ENCODE data around the gene PLXNA2.

The PLXNA2 gene

DNA sequence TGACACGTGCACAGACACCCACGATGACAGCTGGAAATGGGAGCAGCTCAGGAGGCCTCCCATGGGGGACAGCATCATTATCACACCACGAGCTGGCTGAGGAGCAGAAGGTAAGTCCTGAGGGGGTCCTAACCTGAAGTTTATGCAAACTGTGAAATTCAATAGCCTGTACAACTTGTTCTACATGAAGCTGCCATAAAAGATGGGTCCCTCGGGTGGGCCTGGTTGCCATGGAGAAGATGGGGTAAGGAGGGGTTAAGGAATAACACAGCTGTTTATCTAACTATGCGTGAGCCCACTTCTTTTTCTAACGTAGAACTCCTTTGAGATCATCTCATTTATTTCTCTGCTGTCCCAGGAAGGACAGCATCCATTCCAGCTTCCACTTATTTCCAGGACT is 169.8 kb downstream of the PLXNA2 start:
- DNase-seq (ENCODE audit: low read depth in 2 of 2), result no peak

DNA sequence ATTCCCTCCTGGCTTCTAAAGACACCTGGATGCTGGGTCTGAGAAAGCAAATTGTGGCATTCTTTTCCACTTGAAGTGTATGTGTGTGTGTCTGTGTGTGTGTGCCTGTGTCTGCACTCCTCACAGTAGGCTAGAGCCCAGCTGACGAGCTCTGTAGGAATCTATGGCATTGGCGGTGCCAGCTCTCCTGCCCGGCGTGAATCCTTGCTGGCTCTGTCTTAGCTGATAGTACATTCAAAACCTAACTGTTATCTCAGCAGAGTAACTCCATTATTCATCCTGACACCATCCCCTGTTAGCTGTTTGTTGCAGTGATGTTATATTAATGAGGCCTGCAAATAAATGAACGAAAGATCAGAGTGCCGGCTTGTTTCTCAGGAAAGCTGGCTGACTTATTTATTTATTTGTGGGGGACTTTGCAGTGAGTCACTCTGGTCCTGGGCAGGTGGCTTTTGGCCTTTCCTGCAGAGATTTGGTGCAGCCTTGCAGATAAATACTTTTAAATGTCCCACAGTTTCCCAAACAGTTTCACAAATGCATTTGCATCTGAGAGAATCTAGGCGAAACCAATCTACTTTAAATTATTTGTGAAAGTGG is 172.7 kb downstream of the PLXNA2 start:
- DNase-seq (ENCODE audit: low read depth in 2 of 2), result no peak

DNA sequence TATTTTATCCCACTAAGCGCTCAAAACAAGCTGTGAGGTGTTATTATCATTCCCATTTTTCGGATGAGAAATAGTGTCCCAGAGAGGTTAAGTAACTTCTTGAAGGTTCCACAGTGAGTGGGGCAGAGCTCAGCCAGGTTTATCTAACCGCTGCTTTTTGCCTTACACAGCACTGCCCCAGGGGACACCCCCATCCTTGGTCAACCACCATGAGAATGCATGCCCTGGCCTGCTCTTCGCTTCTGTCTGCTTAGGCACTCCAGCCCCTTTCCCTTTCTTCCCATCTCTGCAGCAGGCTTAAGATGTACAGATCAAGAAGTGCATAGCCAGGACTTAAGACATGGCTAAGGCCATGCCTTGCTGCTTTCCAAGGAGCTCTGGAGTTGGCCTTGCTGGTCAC is 174.3 kb downstream of the PLXNA2 start:
- no peak for DNase-seq (ENCODE audit: low read depth in 2 of 2)

DNA sequence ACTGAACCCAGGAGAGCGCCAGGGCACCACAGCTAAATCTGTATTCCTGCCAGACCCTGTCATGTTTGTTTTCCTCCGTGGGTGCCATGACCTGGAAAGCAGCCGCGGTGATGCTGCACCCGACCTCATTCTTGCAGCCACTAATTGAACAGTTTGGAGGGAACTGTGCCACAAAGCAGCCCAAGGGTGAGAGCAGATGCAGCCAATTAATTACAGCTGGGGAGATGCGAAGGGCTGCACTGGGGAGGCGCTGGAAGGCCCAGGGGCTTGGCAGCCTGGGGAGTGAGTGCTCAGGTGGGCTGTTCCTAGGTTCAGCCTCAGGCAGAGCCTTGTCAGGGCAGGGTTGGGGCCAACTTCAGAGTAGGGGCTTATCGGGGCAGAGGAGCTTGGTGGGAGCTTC is 174.9 kb downstream of the PLXNA2 start:
- DNase-seq (ENCODE audit: low read depth in 2 of 2), result no peak

DNA sequence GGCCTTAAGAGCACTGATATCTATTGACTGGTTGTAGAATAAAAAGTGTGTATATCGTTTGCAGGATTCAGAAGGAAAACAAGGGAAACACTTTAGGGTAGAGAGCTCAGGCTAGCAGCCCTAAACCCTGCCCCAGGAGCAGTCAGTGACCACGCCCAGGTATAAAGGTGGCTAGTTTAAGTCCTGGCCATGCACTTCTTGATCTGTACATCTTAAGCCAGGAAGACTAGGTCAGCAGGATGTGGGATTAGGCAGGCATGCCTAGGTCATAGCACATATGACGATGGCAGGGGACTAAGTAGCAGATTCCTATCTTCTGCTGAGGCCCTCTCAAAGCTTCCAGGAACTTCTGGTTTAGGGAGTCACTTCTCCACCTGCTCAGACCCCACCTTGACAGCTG is 175.3 kb downstream of the PLXNA2 start:
- no peak for DNase-seq (ENCODE audit: low read depth in 2 of 2)

DNA sequence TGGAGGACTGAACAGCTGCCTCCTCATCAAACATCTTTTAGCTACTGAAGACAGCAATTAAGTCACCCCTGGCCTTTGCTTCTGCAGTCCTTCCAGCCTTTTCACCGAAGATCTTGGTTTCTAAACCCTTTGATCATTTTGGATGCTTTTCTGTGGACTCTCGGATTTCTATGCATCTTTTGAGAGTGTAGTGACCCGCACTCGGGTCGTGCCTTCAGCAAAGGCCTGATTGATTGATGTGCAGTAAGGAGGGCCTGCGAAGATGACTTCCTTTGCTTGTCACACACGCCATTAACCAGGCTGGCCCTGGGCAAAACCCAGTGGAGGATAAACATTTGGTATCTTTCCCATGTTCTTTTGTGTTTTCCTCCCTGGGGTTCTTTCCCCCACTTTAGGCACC is 175.8 kb downstream of the PLXNA2 start:
- no peak for DNase-seq (ENCODE audit: low read depth in 2 of 2)

DNA sequence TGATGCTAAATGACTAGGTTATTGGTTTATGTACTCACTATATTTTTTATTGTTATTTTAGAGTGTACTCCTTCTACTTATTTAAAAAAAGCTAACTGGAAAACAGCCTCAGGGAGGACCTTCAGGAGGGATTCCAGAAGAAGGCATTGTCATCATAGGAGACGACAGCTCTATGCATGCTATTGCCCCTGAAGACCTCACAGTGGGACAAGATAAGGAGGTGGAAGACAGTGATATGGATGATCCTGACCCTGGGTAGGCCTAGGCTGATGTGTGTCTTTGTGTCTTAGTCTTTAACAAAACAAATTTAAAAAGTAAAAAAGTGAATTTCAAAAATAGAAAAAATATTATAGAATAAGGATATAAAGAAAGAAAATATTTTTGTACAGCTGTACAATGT is 177.6 kb downstream of the PLXNA2 start:
- DNase-seq (ENCODE audit: low read depth in 2 of 2), result no peak

DNA sequence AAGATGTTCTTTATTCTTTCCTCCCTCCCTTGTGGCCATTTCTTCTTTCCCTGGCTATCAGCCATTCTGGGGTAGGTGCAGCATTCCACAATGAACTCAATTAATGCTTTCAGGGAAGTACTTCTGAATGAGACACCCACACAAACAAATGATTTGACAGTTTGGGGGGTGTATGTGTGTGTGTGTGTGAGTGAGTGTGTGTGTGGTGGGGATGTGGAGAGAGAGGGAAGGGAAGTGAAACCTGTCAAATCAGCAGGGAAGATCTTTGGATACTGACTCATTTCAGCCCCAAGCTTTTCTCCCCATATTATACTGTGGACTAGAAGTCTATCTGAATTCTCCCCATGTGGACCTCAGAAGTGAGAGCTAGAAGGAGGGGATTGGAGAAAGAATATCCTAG is 178.3 kb downstream of the PLXNA2 start:
- DNase-seq (ENCODE audit: low read depth in 2 of 2), result no peak

DNA sequence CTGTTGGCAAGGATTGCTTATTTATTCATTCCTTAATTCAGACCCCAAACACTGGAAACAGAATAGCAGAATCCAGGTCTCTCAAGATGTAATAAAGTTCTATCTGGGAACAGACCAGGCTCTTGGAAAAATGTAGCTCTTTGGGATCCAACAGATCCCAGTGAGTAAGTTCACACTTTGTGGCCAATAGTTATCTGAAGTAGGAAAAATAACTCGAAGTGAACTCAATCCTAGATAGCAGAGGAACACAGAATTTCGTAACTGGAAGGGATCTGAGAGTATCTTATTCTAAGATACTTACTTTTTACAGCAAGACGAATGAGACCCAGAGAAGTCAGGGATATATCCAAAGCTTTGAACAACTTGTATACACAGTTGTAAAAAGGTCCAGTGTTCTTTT is 182.6 kb downstream of the PLXNA2 start:
- no peak for DNase-seq (ENCODE audit: low read depth in 2 of 2)

DNA sequence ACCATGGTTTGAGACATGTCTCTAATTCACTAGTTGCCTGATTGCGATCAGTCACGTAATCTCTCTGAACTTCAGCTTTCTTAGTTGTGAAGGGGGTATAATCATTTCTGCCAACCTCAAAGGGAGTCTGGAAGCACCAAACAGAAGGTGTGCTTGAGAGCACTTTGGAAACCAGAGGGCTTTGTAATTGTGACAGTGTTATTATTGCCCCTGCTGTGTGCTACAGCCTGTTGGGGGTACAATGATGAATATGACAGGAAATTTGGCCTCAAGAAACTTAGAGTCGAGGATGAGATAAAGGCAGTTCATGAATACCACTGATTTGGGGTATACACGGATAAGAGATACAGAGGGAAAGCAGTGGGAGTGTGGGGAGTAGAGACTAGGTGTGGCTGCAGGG is 183.1 kb downstream of the PLXNA2 start:
- no peak for DNase-seq (ENCODE audit: low read depth in 2 of 2)

DNA sequence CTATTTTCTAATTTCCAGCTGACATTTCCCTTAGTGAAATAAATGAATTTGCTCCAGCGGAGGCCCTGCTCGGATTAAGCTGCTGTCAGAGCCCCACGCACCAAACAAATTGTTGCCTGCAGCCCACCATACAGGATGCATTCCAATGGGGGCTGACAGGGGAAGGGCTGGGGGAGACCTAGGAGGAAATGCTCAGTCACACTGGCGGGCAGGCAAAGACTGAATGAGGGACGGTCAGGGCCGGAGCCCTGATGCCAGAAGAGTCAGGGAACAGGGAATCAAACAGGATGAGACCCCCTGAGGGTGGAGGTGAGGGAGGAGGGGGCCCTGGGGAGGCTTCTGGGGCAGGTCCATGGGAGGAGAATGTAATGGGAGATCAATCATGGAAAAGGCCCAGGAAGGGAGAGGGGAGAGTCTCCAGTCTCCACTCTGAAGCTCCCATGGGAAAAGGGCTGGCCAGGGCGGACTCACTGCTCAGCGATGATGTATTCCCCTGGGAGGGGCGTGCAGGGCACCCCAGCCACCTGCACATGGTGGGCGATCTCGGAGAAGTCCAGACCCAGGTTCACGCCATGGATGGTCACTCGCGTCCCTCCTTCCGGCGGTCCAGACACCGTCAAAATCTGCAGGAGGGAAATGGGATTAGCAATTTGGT is 183.8 kb downstream of the PLXNA2 start:
- no peak for DNase-seq (ENCODE audit: low read depth in 2 of 2)

DNA sequence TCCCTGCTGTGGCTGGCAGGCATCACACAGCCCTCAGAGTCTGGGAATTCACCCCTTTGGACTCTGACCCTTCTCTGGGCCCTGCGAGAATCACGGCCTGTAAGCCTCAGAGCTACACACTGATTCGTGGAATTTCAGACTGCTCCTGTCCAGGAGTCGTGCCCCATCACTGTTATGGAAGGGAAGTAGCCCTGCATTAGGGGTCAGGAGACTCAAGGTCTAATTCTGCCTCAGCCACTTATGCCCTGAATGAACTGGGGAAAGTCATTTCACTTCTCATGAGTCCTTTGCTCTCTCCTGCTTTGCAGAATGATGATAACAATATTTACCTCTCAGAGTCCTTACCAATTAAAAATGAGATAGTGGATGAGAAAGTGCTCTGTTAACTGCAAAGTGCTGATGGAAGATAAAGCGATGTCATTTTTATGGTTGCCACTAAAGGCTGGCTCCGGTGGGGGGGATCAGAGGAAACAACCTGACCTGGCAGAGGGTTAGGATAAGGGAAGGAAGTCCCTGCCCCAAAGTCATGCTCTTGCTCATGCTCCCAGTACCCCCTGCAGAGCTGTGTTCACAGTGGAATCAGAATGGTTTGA is 184.7 kb downstream of the PLXNA2 start:
- no peak for DNase-seq (ENCODE audit: low read depth in 2 of 2)

DNA sequence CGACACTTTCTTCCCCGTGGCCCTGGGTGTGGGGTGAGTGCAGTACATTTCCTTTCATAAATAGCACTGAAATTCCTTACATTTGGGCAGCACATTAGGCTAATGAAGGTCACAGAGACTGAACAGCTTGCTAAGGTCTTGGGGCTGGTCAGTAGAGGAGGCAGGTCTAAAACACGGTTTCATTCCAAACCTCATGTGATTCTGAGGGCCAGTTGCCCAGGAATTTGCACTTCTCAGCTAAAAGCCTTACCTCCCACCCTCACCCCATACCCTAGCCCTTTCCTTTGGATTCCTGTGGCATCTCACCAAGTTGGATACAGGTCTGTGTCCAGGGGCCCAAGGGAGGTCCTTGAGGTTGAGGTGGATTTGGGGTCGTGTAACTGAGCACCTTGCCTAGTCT is 185.4 kb downstream of the PLXNA2 start:
- no peak for DNase-seq (ENCODE audit: low read depth in 2 of 2)

DNA sequence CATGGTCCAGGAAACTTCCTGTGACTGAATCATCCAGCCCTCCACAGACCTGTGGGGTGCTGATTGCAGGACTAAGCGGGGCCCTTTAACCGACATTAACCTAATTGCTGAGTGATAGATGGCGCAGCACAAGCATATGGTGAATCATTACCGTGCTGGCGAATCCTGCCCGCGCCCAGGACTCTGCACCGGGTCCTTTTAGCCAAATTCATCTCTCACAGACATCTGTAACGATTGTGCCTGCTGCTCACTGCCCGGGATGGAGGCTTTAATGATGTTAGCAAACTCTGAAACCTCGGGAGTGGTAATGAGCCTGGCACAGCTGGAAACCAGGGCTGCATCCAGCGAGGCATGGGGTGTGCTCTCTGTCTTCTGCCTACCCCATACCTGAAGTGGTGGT is 185.9 kb downstream of the PLXNA2 start:
- no peak for DNase-seq (ENCODE audit: low read depth in 2 of 2)

DNA sequence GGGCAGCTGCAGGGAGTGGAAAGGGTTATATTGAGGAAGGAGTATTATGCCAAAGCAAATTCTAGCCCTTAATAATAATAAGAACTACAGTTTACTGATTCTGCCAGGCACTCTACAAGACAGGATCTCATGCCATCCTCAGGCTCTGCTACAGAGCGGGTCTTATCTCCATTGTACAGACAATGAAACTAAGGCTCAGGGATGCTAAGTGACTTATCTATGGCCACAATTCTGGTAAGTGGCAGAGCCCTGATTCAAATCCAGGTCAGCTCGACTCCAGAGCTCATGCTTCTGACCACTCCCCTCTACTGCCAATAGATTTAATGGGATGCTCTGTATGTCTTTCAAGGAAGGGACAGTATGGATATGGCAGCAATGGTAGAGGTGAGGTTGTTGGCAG is 187.1 kb downstream of the PLXNA2 start:
- DNase-seq (ENCODE audit: low read depth in 2 of 2), result no peak

DNA sequence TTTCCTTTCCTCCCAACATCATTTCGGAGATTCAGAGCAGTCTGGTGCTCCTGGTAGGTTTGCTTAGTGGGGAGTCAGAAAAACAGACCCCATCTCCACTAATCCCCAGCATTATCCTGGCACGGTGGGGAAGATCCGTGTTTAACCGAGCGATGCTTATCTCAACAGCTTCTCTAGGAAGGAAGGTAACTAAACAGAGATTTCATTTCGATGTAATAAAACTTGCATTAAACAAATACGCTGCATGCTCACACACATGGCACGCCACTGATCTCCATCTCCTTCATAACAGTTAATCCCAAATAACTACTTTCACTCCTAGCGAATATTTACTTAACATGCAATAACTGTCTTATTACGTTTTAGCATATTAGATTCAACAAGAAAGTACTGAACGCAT is 188.6 kb downstream of the PLXNA2 start:
- DNase-seq (ENCODE audit: low read depth in 2 of 2), result no peak

DNA sequence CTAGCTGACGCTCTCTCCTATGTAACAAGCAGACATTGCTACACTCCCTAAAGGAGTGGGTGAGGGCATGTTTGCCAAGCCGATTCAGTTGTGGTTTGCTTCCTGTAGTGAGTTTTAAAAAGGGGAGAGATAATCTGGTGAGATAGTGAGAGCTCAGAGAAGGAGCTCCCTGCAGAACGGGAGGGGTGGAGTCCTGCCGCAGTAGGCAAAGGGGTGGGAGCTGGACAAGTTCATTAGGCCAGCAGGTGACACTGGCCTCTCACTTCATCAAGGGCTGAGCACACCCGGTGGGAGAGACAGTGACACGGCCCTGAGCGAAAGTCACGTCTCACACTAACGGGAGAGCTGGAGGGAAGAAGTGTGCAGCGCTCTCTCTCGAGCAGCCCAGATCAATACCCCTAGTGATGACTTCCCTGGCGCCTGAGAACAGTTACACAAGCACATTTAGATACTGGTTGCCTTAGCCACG is 189.2 kb downstream of the PLXNA2 start:
- no peak for DNase-seq (ENCODE audit: low read depth in 2 of 2)

DNA sequence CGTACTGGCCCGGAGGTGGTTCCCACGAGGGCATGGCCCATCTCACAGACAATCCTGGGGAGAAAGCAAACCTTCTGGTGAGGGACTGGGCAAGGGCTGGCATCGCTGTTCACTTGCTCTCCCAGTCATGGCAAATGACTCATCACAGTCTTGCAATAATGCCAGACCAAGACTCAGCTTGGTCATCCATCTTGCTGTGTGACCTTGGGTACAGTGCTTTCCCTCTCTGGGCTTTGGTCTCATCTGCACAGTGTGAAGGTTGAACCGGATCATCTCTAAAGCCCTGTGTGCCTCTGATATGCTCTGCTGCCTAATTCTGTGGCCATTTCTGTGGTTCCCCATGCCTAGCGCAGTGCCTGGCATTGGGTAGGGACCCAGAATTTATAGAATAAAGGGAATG is 189.7 kb downstream of the PLXNA2 start:
- no peak for DNase-seq (ENCODE audit: low read depth in 2 of 2)

DNA sequence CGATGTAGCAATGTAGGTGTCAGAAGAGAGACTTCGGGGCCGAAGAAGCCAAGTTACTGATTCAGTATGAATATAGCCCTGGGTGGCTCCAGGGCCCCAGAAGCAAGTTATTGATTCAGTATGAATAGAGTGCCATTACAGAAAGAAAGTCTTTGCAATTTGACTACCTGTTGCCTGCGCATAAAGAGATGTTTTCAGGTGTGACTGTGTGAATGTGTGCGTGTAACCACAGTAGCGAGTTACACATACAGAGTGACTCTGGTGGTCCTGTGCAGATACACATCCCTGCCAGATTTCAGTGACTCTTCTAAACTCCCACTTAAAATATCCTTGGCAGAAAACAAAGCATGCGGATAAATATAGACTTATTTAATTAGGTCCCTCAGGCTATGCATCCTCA is 190.5 kb downstream of the PLXNA2 start:
- DNase-seq (ENCODE audit: low read depth in 2 of 2), result no peak

DNA sequence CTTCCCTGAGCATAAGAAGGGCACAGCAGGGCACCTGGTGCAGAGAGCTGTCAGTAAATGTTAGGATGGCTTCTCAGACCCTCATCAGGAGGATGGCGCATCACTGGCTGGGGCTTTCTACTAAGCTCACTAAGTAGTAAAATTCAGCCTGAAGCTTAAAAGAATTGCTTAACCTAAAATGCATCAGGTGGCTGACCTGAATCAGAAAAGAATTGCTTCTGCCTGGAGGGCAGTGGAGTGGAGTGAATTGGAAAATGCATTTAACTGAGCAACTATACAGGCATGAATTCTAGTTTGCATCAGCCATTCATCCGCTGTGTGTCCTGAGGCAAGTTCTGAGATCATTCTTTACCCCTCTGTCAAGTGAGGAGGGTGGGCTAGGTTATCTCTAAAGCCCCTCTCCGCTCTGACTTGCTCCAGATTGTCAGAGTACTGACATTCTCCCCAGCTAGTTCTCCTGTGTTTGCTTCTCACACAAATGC is 191.2 kb downstream of the PLXNA2 start:
- no peak for DNase-seq (ENCODE audit: low read depth in 2 of 2)

DNA sequence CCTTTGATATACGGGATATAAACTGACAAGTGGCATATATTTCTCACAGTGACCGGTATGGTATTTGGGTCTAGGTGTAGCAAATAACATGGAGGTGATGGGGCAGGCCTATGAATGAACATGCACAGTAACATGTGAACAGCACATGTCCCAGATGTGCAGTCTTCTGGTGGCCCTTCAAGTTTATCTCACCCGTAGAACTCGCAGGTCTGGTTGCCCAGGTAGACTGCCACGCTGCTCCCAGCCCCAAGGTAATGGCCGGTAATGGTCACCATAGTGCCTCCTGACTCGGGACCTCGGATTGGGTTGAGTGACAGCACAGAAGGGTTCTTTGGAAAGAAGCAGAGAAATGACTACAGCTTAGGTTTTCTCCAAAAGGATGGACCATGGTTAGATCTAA is 192.0 kb downstream of the PLXNA2 start:
- DNase-seq (ENCODE audit: low read depth in 2 of 2), result no peak

DNA sequence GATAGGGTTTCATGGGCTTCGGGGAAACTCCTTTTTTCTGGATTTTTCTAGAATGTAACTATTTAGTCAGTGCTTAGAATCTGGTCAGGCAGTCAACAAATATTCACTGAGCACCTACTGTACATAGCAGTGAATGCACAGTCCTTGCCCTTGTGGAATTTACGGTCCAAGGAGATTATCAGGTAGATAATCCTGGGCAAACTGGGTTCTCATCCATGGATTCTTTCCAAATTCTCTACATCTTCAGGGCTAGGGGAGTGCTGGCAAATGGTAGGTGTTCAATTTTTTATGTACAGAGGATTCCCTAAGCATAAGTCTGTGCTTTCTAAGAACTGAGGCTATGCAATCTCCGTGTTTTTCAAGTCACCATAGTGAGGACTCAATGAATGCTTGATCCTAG is 192.5 kb downstream of the PLXNA2 start:
- no peak for DNase-seq (ENCODE audit: low read depth in 2 of 2)

DNA sequence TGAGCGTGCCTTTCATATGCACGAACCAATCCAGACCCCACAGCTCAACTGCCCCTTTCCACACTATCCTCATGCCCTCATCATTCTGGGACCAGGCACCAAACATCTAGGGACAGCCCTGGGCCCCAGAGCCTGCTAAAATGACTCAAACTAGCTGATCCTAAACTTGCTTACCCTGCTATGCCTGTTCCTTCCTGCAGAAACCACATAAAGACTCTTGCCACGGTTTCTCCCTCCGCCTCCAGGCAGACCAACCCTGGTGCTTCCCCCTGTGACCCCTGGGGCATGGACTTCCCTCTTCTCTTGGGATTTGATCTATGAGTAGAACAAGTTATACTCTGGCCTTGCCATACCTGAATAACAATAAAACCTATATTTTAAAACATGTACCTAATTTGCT is 195.3 kb downstream of the PLXNA2 start:
- DNase-seq (ENCODE audit: low read depth in 2 of 2), result no peak

DNA sequence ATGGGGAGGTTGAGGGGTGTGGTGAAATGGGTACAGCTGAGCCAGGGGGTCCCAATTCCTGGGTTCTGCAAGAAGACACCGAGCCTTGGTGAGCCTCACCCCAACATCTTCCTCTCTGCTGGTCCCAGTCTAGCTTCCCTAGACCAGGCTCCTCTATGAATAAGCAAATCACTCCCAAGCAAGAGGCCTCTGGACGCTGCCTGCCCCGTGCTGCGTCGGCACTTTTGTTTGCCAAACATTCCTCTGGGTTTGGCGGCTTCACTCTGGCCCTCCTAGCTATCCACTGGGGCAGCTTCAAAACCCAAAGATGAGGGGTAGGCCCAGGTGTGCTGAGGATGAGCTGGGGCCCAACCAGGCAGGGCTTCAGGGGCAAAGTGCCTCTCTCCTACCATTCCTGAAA is 196.2 kb downstream of the PLXNA2 start:
- no peak for DNase-seq (ENCODE audit: low read depth in 2 of 2)
